ENCODE results near the gene CCDC8.
"Not testable (repeated sequence)": the region's sequence is repeated elsewhere in the genome, so short reads cannot be mapped to it uniquely, and the experiment has no call there.

The CCDC8 gene

GRCh38 chr19:46428239-46429135 lies 15.1 kb upstream of the CCDC8 start, which contains the start of gene PNMA8C:
PNMA8C (minus strand) TSS chr19:46428936; CDS start chr19:46428359, 577 bp downstream.
- DNase-seq, result peak; percentile 72 to 86 (median 79)

GRCh38 chr19:46427518-46428045 lies 14.2 kb upstream of the CCDC8 start:
- DNase-seq, result no peak

GRCh38 chr19:46426506-46427162 lies 13.3 kb upstream of the CCDC8 start:
- DNase-seq, result peak; percentile 29 to 53 (median 48)

GRCh38 chr19:46426035-46426505 lies 12.7 kb upstream of the CCDC8 start:
- no peak for DNase-seq

GRCh38 chr19:46423188-46423587 lies 9.8 kb upstream of the CCDC8 start:
- DNase-seq, result no peak

GRCh38 chr19:46422344-46422743 lies 9.0 kb upstream of the CCDC8 start:
- no peak for DNase-seq

- no peak for DNase-seq
Observed at GRCh38 chr19:46420056-46420455, 6.7 kb upstream of the CCDC8 start.

- peak in 2 of 3 donors; percentile 32 to 57 for DNase-seq
Observed at GRCh38 chr19:46415804-46416709, 2.7 kb upstream of the CCDC8 start.

GRCh38 chr19:46414899-46415298 lies 1.5 kb upstream of the CCDC8 start:
- DNase-seq, result not testable (repeated sequence)

- no peak for DNase-seq
Observed at GRCh38 chr19:46412650-46413261, 608 bp downstream of the CCDC8 start.

- no peak for DNase-seq
Observed at GRCh38 chr19:46411925-46412649, 1.3 kb downstream of the CCDC8 start.

GRCh38 chr19:46411088-46411924 lies 2.1 kb downstream of the CCDC8 start:
- DNase-seq, result no peak

- no peak for DNase-seq
Observed at GRCh38 chr19:46410205-46411087, 2.9 kb downstream of the CCDC8 start.

GRCh38 chr19:46409191-46409590 lies 4.2 kb downstream of the CCDC8 start:
- DNase-seq, result no peak

GRCh38 chr19:46408664-46409039 lies 4.7 kb downstream of the CCDC8 start:
- DNase-seq, result no peak

- no peak for DNase-seq
Observed at GRCh38 chr19:46407856-46408663, 5.3 kb downstream of the CCDC8 start.

- DNase-seq, result no peak
Observed at GRCh38 chr19:46406976-46407375, 6.4 kb downstream of the CCDC8 start.

- DNase-seq, result peak in 1 of 3 donors; percentile 25
Observed at GRCh38 chr19:46404753-46405468, 8.5 kb downstream of the CCDC8 start.
